Osteoblast (primary cell): Measurements from ENCODE around the gene RPL3. TPM values are rescaled to one million over a fixed set of nuclear protein-coding genes. Genes with fewer than 3 reads are reported as not detected.

Source experiments
- DNase-seq: peaks from one replicate; pipeline ENCODE4 v3.0.0; 2011; ENCODE audit warnings: low spot score, mixed read lengths; ENCODE audit not compliant: insufficient read length; ENCODE audit errors: missing footprints
- H2AFZ ChIP-seq: 2 replicates; pipeline ENCODE4 v1.6.0; 2011; ENCODE audit warnings: mild to moderate bottlenecking, low read length
- H3K27ac ChIP-seq: 2 replicates; pipeline ENCODE4 v1.5.1; 2011; ENCODE audit warnings: mild to moderate bottlenecking, low read depth, low read length, moderate library complexity
- H3K27me3 ChIP-seq: 2 replicates; pipeline ENCODE4 v1.6.0; 2012; ENCODE audit warnings: mild to moderate bottlenecking, control low read depth, inconsistent platforms, low read length, moderate library complexity; ENCODE audit not compliant: insufficient read depth
- H3K36me3 ChIP-seq: 2 replicates; pipeline ENCODE4 v1.5.1; 2011; ENCODE audit warnings: mild to moderate bottlenecking, low read length, control low read depth, moderate library complexity; ENCODE audit not compliant: insufficient read depth
- H3K4me1 ChIP-seq: 2 replicates; pipeline ENCODE4 v1.5.1; 2011; ENCODE audit warnings: mild to moderate bottlenecking, low read length, control low read depth, moderate library complexity; ENCODE audit not compliant: insufficient read depth
- H3K4me2 ChIP-seq: 2 replicates; pipeline ENCODE4 v1.6.0; 2011; ENCODE audit warnings: mild to moderate bottlenecking, low read length; ENCODE audit not compliant: insufficient read depth
- H3K4me3 ChIP-seq: fragments of 200-600 bp; sonication (generic); 3 replicates; pipeline ENCODE4 v1.5.1; 2012; ENCODE audit warnings: mild to moderate bottlenecking, low read length, inconsistent platforms; ENCODE audit not compliant: insufficient read depth
- H3K79me2 ChIP-seq: 2 replicates; pipeline ENCODE4 v1.6.0; 2012; ENCODE audit warnings: mild to moderate bottlenecking, low read length, control low read depth, inconsistent platforms; ENCODE audit not compliant: insufficient read depth
- H3K9me3 ChIP-seq: 2 replicates; pipeline ENCODE4 v1.5.1; 2011; ENCODE audit warnings: low read depth, low read length, control low read depth
- H4K20me1 ChIP-seq: 2 replicates; pipeline ENCODE4 v1.6.0; 2012; ENCODE audit warnings: mild to moderate bottlenecking, low read length, control low read depth; ENCODE audit not compliant: insufficient read depth
- CTCF ChIP-seq: IDR thresholded peaks from 2 replicates; pipeline ENCODE4 v1.5.1; 2011; ENCODE audit warnings: mild to moderate bottlenecking, low read depth, low read length, moderate library complexity; ENCODE audit errors: extremely low read depth
- total RNA-seq: library from RNA; depleted of rRNA; stranded (reverse); fragments of >200 nt; gene quantifications from 2 replicates; pipeline ENCODE4 v1.2.3, GENCODE V29; 2012

Gene RPL3
- total RNA-seq, 1 donor = 2,119 TPM

GRCh38 chr22:39350757-39351688, 31.6 kb upstream of the RPL3 start:
- Histone ChIP-seq H3K27me3 (peaks cover 14% of the 10 kb centered on the region), H3K4me3 (peak overlapping the region; percentile 70), H2AFZ (no peak overlapping the region), H3K4me1 (peaks cover 4% of the 10 kb centered on the region), H4K20me1 (no peaks in the 10 kb centered on the region), H3K79me2 (no peaks in the 10 kb centered on the region), H3K4me2 (peak overlapping the region; percentile 73), H3K36me3 (no peaks in the 10 kb centered on the region), H3K9me3 (no peaks in the 10 kb centered on the region), H3K27ac (no peak overlapping the region)
- TF ChIP-seq CTCF = no peak
- DNase-seq = peak; percentile 91

GRCh38 chr22:39349967-39350726, 30.7 kb upstream of the RPL3 start, which contains the start of gene SYNGR1:
Gene SYNGR1 (plus strand): TSS chr22:39349991. CDS start chr22:39350011, 20 bp downstream.
- Histone ChIP-seq H3K27me3 (peaks cover 14% of the 10 kb centered on the region), H2AFZ (peak within 1 kb of the TSS; percentile 67), H3K79me2 (no peaks in the 10 kb centered on the region), H3K4me3 (peak within 1 kb of the TSS; percentile 70), H4K20me1 (no peaks in the 10 kb centered on the region), H3K4me2 (peak within 1 kb of the TSS; percentile 73), H3K27ac (no peak within 1 kb of the TSS), H3K36me3 (no peaks in the 10 kb centered on the region), H3K9me3 (no peaks in the 10 kb centered on the region), H3K4me1 (peaks cover 4% of the 10 kb centered on the region)
- no peak for TF ChIP-seq CTCF
- DNase-seq = peak; percentile 91

GRCh38 chr22:39349506-39349966, 30.1 kb upstream of the RPL3 start:
- Histone ChIP-seq H3K4me2 (peak overlapping the region; percentile 73), H3K9me3 (no peaks in the 10 kb centered on the region), H3K27ac (no peak overlapping the region), H3K4me1 (peaks cover 4% of the 10 kb centered on the region), H2AFZ (peak overlapping the region; percentile 67), H3K79me2 (no peaks in the 10 kb centered on the region), H3K27me3 (peaks cover 14% of the 10 kb centered on the region), H3K36me3 (no peaks in the 10 kb centered on the region), H3K4me3 (peak overlapping the region; percentile 70), H4K20me1 (no peaks in the 10 kb centered on the region)
- no peak for TF ChIP-seq CTCF
- DNase-seq = peak; percentile 94
